Urinary bladder (tissue), 4 donors: Measurements from ENCODE around the gene ANAPC2. TPM values are rescaled to one million over a fixed set of nuclear protein-coding genes. Genes with fewer than 3 reads are reported as not detected.

ENCODE experiments used
- DNase-seq: peaks from one replicate; pipeline ENCODE4 v3.0.0-alpha.2; 2015; ENCODE audit errors: extremely low spot score
- H3K27ac ChIP-seq: one replicate; pipeline ENCODE4 v1.5.1; 2013; ENCODE audit warnings: low read depth, mild to moderate bottlenecking, moderate library complexity
- H3K36me3 ChIP-seq: one replicate; pipeline ENCODE4 v1.6.1; 2013; ENCODE audit warnings: mild to moderate bottlenecking, moderate library complexity; ENCODE audit not compliant: insufficient read depth
- H3K4me1 ChIP-seq: one replicate; pipeline ENCODE4 v1.6.1; 2013; ENCODE audit warnings: mild to moderate bottlenecking, moderate library complexity; ENCODE audit not compliant: insufficient read depth
- H3K4me3 ChIP-seq: one replicate; pipeline ENCODE4 v1.5.1; 2013; ENCODE audit warnings: low read depth, low read length
- WGBS: extraction: QIAGEN DNeasy Blood & Tissue Kit; methylation state at CpG from one replicate; pipeline ENCODE4 v1.1.7; 2013; 5-methylcytosine and 5-hydroxymethylcytosine counted together
- polyA plus RNA-seq: library from polyadenylated mRNA; stranded (reverse); fragments of 200-250 nt; gene quantifications from one replicate; pipeline ENCODE4 v1.2.3, GENCODE V29; 2013
- total RNA-seq: library from RNA; depleted of rRNA; stranded (reverse); fragments of >200 nt; gene quantifications from one replicate; pipeline ENCODE4 v1.2.3, GENCODE V29; 2014
- donor health status: healthy with polysubstance abuse.
- donor health status: healthy.

The ANAPC2 gene
- total and polyA plus RNA-seq, 2 donors = 18.6 to 40.3 TPM

DNA sequence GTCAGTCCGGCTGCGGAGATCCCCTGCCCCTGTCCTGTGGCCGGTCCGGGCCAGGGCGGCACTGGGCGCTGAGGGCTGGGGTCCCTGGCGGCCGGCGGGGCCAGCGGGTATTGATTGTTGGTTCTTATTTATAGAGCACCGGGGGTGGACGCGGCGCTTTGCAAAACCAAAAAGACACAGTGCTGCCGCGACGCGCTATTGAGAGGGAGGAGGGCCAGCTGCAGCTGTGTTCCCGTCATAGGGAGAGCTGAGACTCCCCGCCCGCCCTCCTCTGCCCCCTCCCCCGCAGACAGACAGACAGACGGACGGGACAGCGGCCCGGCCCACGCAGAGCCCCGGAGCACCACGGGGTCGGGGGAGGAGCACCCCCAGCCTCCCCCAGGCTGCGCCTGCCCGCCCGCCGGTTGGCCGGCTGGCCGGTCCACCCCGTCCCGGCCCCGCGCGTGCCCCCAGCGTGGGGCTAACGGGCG, 21.0 kb downstream of the ANAPC2 start:
- peaks cover 4% of the 10 kb centered on the region for H3K4me1 ChIP-seq
- no peak for DNase-seq
- H3K27ac ChIP-seq = no peak overlapping the region
- H3K4me3 ChIP-seq = no peak overlapping the region
- no peaks in the 10 kb centered on the region for H3K36me3 ChIP-seq
- 27% methylated on average over 44 of the region's 44 CpGs for WGBS

DNA sequence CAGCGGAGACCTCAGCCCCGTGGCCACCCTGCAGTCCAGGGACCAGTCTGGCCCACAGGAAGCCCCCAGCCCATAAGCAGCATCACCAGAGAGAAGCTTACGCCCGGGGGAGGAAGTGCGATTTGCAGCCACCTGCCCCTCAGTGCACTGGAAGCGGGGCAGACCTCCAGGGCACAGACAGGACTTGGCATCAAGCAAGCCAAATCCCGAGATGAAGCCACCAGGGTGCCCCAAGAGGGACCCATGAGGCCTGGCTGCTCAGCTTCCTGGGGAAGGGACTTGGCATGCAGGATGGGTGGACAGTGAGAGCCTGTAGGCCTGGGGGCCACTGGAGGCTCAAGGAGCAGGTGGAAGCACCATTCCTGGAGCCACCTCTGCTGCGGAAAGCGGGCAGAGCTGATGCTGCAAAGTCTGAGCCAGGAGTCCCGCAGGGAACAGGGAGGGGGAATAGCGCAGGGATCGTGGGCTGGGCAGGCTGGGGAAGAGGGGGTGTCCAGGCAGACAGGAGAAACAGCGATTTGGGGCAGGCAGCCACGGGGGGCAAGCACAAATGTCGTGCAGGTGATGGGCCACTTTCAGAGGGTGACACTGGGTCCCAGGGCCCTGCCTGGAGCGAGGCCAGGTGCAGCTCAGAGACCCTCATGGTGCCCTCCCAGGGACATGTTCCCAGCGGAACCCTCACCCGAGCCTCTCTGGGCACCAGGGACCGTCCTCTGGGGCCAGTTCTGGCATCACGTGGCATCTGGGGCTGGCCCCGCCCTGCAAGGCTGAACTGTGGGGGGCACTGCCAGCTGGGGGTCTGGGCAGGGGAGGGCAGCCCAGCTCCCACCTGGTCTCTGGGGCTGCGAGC, 21.8 kb downstream of the ANAPC2 start:
- DNase-seq = no peak
- WGBS = 71% methylated on average over 22 of the region's 22 CpGs
- no peaks in the 10 kb centered on the region for H3K36me3 ChIP-seq
- H3K4me1 ChIP-seq = peaks cover 4% of the 10 kb centered on the region
- H3K4me3 ChIP-seq = no peak overlapping the region
- no peak overlapping the region for H3K27ac ChIP-seq

DNA sequence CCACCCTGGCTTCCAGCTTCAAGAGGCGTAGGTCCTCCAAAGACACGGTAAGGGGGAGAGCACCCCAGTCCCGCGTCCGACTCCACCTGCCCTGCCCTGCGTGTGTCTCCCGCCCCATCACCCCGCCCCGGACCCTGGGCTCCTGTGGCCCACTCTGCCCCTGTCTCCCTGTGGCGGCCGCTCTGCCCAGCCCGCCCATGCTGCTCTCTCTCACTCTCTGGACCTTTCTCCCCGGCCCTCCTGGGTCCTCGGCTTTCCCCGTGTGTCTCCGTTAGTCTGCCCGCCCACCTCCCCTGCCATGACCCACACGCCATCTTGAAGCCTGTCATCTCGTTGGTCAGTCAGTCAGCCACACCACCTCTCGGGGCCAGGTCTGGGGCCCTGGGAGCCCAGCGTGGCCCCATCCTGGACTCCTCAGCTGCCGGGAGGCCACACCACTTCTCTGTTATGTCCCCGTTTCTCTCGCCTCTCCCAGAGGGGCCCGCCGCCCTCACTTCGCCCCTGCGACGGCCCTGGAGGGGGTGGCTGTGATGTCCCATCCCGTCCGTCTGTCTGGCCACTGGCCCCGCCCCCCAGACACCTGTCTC, 23.0 kb downstream of the ANAPC2 start:
- no peaks in the 10 kb centered on the region for H3K36me3 ChIP-seq
- no peak for DNase-seq
- no peak overlapping the region for H3K27ac ChIP-seq
- no peak overlapping the region for H3K4me3 ChIP-seq
- 81% methylated on average over 32 of the region's 32 CpGs for WGBS
- H3K4me1 ChIP-seq = peaks cover 4% of the 10 kb centered on the region

DNA sequence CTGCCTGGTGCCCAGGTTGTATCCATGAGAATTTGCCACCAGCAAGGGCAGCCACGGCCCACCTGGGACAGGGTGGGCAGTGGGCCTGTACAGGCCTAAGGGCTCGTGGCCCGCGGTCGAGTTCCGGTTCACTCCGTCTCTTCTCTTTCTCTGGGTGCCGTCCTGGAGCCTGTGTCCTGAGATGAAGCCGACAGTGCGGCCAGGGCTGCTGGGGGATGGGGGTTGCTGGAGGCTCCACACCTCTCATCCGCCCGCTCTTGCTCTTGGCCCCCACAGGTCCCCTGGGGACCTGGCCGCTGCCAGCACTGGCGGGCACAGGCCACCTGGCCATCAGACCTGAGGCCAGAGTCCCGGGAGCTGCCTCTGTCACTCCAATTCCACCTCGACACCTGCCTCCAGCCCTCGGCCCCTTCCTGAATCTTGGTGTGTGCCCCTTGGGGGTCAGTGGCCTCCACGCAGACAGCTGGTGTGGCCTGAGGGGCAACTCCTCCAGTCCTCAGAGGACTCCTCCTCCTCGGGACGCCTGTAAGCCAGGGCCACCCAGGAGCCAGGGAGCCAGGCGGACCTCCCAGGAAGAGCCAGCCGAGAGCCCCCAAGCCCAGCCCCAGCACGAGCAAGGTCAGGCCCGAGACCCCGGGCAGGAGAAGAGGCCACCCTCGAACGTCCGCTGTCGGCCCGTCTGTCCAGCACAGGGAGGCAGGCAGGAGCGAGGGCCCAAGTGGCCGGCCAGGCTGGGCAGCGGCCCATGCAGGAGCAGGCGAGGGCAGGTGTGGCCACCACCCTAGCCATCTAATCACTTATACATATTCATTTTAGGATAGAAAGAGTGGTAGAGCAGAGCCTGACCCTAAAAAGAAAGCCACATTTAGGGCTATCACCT, 23.8 kb downstream of the ANAPC2 start:
- no peaks in the 10 kb centered on the region for H3K36me3 ChIP-seq
- 69% methylated on average over 34 of the region's 34 CpGs for WGBS
- no peak overlapping the region for H3K4me3 ChIP-seq
- no peak overlapping the region for H3K27ac ChIP-seq
- H3K4me1 ChIP-seq = peaks cover 4% of the 10 kb centered on the region
- DNase-seq = no peak

DNA sequence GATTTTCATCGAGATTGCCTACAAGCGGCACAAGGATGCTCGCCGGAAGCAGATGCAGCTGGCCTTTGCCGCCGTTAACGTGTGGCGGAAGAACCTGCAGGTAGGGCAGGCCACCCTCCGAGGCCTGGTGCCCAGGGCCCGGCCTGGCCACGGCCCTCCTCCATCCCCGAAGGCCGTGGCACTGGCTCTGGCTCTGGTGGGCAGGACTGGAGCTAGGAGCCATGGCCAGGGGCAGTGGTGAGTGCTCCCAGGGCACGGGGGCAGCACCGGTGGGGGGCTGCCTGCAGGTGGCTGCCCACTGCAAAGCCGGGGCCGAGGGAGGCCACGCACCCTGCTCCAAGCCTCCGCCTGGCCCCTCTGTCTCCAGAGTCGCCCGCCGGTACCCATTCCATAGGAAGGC, 24.6 kb downstream of the ANAPC2 start:
- peaks cover 1% of the 10 kb centered on the region for H3K4me1 ChIP-seq
- no peak overlapping the region for H3K4me3 ChIP-seq
- H3K27ac ChIP-seq = no peak overlapping the region
- DNase-seq = no peak
- WGBS = 80% methylated on average over 22 of the region's 22 CpGs
- H3K36me3 ChIP-seq = no peaks in the 10 kb centered on the region

DNA sequence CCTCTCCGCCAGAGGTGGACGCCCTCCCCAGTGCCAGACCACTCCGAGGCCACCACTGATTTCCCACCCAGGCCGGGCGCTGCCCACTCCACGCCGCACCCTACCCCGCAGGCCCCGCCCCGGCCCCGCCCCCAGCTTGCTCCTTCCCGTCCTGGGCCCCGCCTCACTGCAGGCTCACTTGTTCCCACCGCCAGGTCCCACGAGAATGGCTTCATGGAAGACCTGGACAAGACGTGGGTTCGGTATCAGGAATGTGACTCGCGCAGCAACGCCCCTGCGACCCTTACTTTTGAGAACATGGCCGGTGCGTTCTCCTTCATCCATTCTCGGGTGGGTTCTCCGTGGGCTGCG, 25.0 kb downstream of the ANAPC2 start:
- 29% methylated on average over 26 of the region's 26 CpGs for WGBS
- Histone ChIP-seq H3K4me3 (peak overlapping the region; percentile 17), H3K4me1 (peaks cover 1% of the 10 kb centered on the region), H3K27ac (no peak overlapping the region), H3K36me3 (no peaks in the 10 kb centered on the region)
- DNase-seq = no peak

DNA sequence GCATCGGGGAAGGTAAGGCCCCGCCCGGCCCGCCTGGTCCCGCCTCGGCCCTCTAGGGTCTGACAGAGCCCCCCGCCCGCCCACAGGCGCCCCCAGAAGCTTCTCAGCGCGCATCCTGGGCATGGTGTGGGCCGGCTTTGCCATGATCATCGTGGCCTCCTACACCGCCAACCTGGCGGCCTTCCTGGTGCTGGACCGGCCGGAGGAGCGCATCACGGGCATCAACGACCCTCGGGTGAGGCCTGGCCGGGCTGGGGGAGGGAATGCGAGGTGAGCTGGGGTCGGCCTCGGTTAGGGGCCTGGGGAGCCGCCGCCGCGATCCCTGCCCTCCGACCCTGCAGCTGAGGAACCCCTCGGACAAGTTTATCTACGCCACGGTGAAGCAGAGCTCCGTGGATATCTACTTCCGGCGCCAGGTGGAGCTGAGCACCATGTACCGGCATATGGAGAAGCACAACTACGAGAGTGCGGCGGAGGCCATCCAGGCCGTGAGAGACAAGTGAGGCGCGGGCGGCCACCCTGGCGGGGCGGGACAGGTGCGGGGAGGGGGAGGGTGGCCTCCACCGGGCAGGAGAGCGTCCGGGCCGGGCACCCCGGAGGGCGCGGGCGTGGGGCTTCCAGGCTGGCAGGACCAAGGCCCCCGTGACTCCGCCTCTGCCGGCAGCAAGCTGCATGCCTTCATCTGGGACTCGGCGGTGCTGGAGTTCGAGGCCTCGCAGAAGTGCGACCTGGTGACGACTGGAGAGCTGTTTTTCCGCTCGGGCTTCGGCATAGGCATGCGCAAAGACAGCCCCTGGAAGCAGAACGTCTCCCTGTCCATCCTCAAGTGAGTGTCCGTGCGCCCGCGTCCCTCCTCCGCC, 25.6 kb downstream of the ANAPC2 start:
- Histone ChIP-seq H3K4me3 (peak overlapping the region; percentile 17), H3K4me1 (peaks cover 1% of the 10 kb centered on the region), H3K36me3 (no peaks in the 10 kb centered on the region), H3K27ac (no peak overlapping the region)
- DNase-seq = no peak
- 5% methylated on average over 74 of the region's 74 CpGs for WGBS

DNA sequence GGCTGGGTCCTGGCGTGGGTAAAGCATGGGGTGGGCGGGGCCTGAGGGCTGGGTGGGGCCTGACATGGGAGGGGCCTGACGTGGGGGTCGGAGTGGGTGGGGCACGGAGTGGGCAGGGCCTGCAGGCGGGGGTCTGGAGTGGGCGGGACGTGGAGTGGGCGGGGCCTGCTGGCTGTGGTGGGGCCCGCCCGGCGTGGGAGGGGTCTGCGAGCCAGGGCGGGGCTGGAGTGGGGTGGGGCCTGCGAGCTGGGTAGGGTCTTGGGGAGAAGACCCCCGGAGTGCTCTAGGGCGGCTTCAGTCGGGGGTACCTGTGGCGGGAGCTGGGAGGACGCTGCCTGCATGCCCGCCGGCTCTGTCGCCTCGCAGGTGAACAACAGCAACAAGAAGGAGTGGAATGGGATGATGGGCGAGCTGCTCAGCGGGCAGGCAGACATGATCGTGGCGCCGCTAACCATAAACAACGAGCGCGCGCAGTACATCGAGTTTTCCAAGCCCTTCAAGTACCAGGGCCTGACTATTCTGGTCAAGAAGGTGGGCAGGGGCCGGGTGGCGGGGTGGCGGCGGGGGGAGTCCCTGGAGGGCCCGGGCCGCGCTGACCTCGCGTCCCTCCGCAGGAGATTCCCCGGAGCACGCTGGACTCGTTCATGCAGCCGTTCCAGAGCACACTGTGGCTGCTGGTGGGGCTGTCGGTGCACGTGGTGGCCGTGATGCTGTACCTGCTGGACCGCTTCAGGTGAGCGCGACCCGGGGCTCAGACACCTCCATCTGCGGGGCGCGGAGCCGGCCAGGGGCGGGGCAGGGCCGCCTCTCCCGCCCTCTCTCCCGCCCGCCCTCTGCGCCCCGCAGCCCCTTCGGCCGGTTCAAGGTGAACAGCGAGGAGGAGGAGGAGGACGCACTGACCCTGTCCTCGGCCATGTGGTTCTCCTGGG, 26.5 kb downstream of the ANAPC2 start:
- 4% methylated on average over 69 of the region's 71 CpGs for WGBS

DNA sequence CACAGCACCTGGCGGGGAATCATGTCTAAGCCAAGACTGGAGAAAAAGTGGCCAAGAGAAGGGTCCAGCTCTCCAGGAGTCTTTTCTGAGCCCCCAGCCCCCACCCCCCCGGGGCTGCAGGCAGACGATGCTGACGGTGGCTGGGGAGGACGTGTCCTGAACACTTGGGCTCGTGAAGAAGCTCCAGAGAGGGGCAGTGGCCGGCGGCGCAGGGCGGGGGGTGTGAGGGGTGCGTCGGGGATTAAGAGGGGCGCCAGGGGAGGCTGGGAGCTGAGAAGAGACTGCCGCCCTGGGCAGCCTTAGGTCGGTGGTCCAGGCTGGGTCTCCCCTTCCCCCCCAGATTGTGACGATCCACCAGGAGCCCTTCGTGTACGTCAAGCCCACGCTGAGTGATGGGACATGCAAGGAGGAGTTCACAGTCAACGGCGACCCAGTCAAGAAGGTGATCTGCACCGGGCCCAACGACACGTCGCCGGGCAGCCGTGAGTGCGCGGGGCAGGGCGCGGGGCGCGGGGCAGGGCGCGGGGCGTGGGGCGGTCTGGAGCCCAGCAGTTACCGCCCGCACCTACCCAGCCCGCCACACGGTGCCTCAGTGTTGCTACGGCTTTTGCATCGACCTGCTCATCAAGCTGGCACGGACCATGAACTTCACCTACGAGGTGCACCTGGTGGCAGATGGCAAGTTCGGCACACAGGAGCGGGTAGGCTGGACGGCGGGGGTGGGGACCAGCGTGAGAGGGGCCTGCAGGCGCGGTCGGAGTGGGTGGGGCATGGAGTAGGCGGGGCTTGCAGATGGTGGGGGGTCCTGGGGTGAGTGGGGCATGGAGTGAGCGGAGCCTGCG, 27.4 kb downstream of the ANAPC2 start:
- Histone ChIP-seq H3K4me3 (no peak overlapping the region), H3K27ac (no peak overlapping the region), H3K36me3 (no peaks in the 10 kb centered on the region), H3K4me1 (peaks cover 1% of the 10 kb centered on the region)
- 35% methylated on average over 56 of the region's 56 CpGs for WGBS
- no peak for DNase-seq

More for the DNA sequence above, 26.5 kb downstream of the ANAPC2 start:
- no peak for DNase-seq
- Histone ChIP-seq H3K36me3 (no peaks in the 10 kb centered on the region), H3K4me3 (no peak overlapping the region), H3K27ac (no peak overlapping the region), H3K4me1 (peaks cover 1% of the 10 kb centered on the region)

DNA sequence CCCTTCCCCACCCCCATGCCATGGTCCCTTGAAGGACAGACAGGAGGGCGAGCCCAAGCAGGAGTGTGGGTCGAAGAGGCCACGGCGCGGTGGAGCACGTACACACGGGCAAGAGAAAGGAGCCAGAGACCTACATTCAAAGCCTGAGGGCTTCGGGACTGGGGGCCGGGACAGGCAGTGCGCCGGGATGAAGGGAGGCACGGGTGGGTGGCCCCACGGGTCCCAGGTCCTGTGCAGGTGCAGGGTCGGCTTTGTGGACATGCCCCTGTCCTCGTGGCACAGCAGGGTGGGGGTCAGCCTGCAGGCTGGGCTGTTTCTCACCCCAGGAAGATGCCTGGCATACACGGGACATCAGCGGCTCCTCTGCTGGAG, 28.3 kb downstream of the ANAPC2 start:
- no peak for DNase-seq
- 65% methylated on average over 17 of the region's 17 CpGs for WGBS
- H3K4me1 ChIP-seq = peaks cover 1% of the 10 kb centered on the region
- H3K27ac ChIP-seq = no peak overlapping the region
- no peak overlapping the region for H3K4me3 ChIP-seq
- no peaks in the 10 kb centered on the region for H3K36me3 ChIP-seq

DNA sequence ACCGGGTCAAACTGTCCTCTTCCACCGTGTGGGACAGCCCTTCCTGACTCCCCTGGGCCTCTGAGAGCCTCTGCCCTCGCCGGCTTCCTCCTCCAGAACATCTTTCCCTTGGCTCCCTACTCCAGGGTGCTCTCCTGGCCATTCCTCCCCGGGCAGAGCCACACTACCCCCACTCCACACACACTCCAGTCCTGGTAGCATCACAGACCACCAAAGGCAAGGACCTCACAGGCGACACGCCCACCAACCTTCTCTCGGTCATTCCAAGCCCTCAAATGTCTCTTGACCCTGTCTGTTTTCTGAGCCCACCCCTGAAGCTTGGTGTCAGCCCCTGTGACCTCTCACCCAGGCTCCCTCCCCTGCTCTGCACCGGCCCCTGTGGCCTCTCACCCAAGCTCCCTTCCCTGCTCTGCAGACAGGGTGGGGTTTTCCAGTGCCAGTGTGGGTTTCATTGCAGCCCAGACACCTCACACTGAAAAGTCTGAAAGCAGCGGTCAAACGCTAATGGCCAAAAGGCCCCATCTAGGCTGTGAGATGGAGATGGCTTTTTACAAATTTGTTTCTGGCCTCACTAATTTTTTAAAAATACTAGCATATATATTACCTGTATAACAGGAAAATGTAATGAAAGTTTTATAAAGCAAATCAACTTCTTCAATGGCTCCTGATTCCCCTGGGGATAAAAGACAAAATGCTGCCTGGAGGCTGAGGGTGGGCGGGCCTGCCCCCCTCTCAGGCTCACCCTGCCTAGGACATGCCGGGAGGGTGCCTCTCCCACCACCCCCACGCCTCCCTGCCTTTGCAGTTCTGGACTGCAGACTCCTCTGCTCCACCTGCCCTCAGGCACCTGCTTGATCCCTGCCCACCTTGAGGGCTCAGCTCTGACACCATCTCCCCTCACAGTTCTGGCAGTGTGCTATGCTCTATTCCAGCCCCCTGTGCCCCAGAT, 29.0 kb downstream of the ANAPC2 start:
- no peaks in the 10 kb centered on the region for H3K36me3 ChIP-seq
- DNase-seq = no peak
- peaks cover 1% of the 10 kb centered on the region for H3K4me1 ChIP-seq
- WGBS = 40% methylated on average over 14 of the region's 14 CpGs
- H3K4me3 ChIP-seq = no peak overlapping the region
- H3K27ac ChIP-seq = no peak overlapping the region
